Adrenal gland (tissue), 5 donors: ENCODE measurements around the gene KIAA2012.

ENCODE experiments used
- CTCF ChIP-seq, 6 experiments: fragments of 450-650 bp in 4 of 6; fragments of 200-600 bp in 2 of 6; sonication (generic) in 1 of 6; IDR thresholded peaks; 1 replicate in 5 of 6; 2 replicates in 1 of 6; pipeline versions ENCODE4 v1.5.1 to v1.8.0; 2016 to 2021; ENCODE audit warnings: antibody characterized with exemption in 6 of 6, mild to moderate bottlenecking in 2 of 6, moderate library complexity in 1 of 6
- POLR2A ChIP-seq, 2 donors: fragments of 450-650 bp; IDR thresholded peaks; one replicate each; pipeline ENCODE4 v1.6.1; 2017; ENCODE audit warnings: antibody characterized with exemption in 2 of 2, mild to moderate bottlenecking in 2 of 2, moderate library complexity in 1 of 2
- donor health status: DM: no; HTN: no; CAD: no.

DNA sequence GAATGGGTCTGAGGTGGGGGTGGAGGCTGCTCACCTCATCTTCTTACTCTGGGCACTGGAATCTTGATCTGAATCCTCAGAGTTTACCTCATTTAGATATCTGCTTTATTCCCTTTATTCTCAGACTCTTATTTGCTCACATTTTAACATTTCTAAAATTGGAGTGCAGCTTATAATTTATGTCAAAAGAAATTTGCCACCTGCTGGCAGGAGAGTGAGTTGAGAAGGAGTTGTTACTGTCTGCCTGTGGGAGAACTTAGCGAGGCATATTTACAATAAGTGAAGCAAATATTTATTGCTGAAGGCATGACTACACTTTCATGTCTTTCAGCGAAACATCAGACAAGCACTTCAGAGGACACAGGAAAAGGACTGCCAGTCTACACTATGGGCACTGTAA, 16.4 kb upstream of the KIAA2012 start:
- peak in 3 of 6 experiments; percentile 22 to 35 (median 26) for TF ChIP-seq CTCF (IDR thresholded peaks at IDR 0.05)
- TF ChIP-seq POLR2A (IDR thresholded peaks at IDR 0.05) = no peak
